GM19328 (cell line): ENCODE results near the gene LRRC1.

ENCODE experiments used
- ATAC-seq: cut with Tn5 transposase; IDR thresholded peaks from one replicate; pipeline ENCODE4 v1.9.1; 2021; ENCODE audit warnings: mild to moderate bottlenecking, moderate library complexity; ENCODE audit not compliant: unreplicated experiment

The LRRC1 gene

GRCh38 chr6:53920881-53921280 is 126.1 kb downstream of the LRRC1 start:
- no peak for ATAC-seq

- no peak for ATAC-seq
Measured at GRCh38 chr6:53921639-53922038, 126.8 kb downstream of the LRRC1 start.

GRCh38 chr6:53922539-53922981 is 127.8 kb downstream of the LRRC1 start:
- no peak for ATAC-seq

GRCh38 chr6:53924277-53924676 is 129.5 kb downstream of the LRRC1 start:
- no peak for ATAC-seq

- no peak for ATAC-seq
Measured at GRCh38 chr6:53924821-53925422, 130.1 kb downstream of the LRRC1 start.

GRCh38 chr6:53925891-53926290 is 131.1 kb downstream of the LRRC1 start:
- ATAC-seq: no peak

- no peak for ATAC-seq
Measured at GRCh38 chr6:53926505-53926904, 131.7 kb downstream of the LRRC1 start.

- no peak for ATAC-seq
Measured at GRCh38 chr6:53928641-53929040, 133.8 kb downstream of the LRRC1 start.

- ATAC-seq: no peak
Measured at GRCh38 chr6:53929041-53929820, 134.4 kb downstream of the LRRC1 start.

- ATAC-seq: no peak
Measured at GRCh38 chr6:53929821-53930120, 135.0 kb downstream of the LRRC1 start.

- no peak for ATAC-seq
Measured at GRCh38 chr6:53930330-53930729, 135.5 kb downstream of the LRRC1 start.

- ATAC-seq: no peak
Measured at GRCh38 chr6:53931086-53931485, 136.3 kb downstream of the LRRC1 start.

- ATAC-seq: no peak
Measured at GRCh38 chr6:53932516-53932915, 137.7 kb downstream of the LRRC1 start.

- ATAC-seq: no peak
Measured at GRCh38 chr6:53934023-53934422, 139.2 kb downstream of the LRRC1 start.

GRCh38 chr6:53937461-53937860 is 142.7 kb downstream of the LRRC1 start:
- ATAC-seq: no peak

GRCh38 chr6:53938810-53939209 is 144.0 kb downstream of the LRRC1 start:
- ATAC-seq: no peak

- no peak for ATAC-seq
Measured at GRCh38 chr6:53939830-53940229, 145.0 kb downstream of the LRRC1 start.

GRCh38 chr6:53943395-53943794 is 148.6 kb downstream of the LRRC1 start:
- ATAC-seq: no peak

- no peak for ATAC-seq
Measured at GRCh38 chr6:53944091-53944490, 149.3 kb downstream of the LRRC1 start.

- no peak for ATAC-seq
Measured at GRCh38 chr6:53944543-53944942, 149.7 kb downstream of the LRRC1 start.

GRCh38 chr6:53945765-53946407 is 151.1 kb downstream of the LRRC1 start:
- ATAC-seq: no peak

GRCh38 chr6:53947780-53948179 is 153.0 kb downstream of the LRRC1 start:
- ATAC-seq: no peak
